GM13977 (cell line): ENCODE data around the gene FNDC11.

Source experiments
- DNase-seq: peaks from one replicate; pipeline ENCODE4 v3.0.0; 2012; ENCODE audit warnings: low spot score
- in situ Hi-C: fragments of 300-500 bp; cut with MboI; formaldehyde crosslinking; loops from one replicate; pipeline ENCODE4 v1.12.0; 2022; ENCODE audit warnings: low sequenced_read_pairs, low pct_unique_long_range_greater_than_20kb, mixed read lengths, inconsistent platforms; ENCODE audit not compliant: unreplicated experiment
- TF ChIP-seq, protein P1 (sequence below): IDR thresholded peaks from 2 replicates; pipeline ENCODE4 v1.5.1; 2012; ENCODE audit warnings: mild to moderate bottlenecking, control low read depth; ENCODE audit not compliant: insufficient read depth; ENCODE audit errors: extremely low read depth, missing control alignments

FNDC11 gene

GRCh38 chr20:63560333-63560805 lies 6.4 kb downstream of the FNDC11 start:
- TF ChIP-seq, protein P1, sequence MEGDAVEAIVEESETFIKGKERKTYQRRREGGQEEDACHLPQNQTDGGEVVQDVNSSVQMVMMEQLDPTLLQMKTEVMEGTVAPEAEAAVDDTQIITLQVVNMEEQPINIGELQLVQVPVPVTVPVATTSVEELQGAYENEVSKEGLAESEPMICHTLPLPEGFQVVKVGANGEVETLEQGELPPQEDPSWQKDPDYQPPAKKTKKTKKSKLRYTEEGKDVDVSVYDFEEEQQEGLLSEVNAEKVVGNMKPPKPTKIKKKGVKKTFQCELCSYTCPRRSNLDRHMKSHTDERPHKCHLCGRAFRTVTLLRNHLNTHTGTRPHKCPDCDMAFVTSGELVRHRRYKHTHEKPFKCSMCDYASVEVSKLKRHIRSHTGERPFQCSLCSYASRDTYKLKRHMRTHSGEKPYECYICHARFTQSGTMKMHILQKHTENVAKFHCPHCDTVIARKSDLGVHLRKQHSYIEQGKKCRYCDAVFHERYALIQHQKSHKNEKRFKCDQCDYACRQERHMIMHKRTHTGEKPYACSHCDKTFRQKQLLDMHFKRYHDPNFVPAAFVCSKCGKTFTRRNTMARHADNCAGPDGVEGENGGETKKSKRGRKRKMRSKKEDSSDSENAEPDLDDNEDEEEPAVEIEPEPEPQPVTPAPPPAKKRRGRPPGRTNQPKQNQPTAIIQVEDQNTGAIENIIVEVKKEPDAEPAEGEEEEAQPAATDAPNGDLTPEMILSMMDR, result no peak
- no peak for DNase-seq
- in situ Hi-C loops, result no loop called here

DNA sequence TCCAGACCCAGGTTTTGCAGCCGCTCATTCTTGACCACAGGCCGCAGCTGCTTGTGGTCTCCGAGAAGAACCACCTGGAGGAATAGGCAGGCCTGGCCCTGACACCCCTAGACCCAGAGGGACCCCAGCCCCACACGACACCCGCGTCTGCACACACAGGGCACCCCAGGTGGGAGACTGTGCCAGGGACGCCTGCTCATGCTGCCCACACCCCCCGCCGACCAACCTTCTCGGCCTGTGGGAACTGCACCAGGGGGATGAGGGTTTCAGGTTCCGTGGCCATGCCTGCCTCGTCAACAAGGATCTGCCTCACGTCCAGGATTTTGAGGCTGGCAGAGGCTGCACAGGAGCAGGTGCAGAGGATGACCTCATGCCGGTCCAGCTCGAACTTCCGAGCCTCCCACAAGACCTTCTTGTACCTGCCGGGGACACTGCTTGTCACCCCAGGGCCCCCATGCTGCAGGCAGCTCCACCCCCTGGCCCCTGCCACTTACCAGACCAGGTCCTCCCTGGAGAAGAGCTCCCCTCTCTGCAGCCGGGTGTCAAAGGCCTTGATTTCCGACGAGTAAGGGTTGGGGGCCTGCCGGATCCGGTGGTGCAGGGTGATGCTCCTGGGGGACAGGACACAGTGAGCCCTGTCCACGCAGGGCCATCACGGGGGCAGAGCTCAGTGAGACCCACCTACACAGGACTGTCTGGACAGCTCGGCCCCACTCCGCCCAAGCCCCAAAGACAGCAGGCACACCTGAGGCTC lies 7.1 kb downstream of the FNDC11 start:
- in situ Hi-C loops, result no loop called here
- no peak for DNase-seq

DNA sequence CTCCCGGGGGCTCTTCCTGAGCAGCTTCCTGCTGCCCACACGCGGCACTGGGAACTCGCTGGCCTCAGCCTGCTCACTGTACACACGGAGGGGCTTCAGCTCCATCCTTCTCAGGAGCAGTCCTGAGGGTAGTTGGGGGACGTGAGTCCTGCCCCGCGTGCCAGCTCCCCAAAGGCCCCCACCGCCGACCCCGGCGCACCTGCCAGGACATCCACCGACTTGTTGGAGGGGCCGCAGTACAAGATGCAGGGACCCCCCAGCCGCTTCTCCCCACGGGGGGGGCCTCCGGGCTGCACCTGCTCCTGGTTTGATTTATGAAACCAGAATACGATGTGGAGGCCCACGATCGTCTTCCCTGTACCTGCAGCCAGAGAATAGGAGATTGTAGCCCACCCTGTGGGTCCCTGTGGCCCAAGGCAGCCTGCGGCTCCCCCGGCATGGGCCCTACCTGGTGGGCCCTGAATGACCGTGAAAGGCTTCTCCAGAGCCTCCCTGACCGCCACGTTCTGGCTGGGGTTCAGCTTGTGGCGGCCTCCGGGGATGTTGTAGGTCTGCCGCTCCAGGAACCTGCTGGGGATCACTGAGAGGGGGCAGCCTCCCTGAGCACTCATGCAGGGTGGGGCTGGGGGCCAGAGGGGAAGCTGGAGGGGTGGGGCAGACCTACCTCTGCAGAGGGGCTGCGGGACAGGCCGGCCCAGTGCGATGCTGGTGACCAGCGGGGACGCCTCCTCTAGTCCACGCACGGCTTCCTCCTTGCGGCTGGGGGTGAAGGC lies 7.9 kb downstream of the FNDC11 start:
- TF ChIP-seq, protein P1, result no peak
- in situ Hi-C loops, result no loop called here

More for the DNA sequence above, 7.1 kb downstream of the FNDC11 start:
- TF ChIP-seq, protein P1, result no peak

DNA sequence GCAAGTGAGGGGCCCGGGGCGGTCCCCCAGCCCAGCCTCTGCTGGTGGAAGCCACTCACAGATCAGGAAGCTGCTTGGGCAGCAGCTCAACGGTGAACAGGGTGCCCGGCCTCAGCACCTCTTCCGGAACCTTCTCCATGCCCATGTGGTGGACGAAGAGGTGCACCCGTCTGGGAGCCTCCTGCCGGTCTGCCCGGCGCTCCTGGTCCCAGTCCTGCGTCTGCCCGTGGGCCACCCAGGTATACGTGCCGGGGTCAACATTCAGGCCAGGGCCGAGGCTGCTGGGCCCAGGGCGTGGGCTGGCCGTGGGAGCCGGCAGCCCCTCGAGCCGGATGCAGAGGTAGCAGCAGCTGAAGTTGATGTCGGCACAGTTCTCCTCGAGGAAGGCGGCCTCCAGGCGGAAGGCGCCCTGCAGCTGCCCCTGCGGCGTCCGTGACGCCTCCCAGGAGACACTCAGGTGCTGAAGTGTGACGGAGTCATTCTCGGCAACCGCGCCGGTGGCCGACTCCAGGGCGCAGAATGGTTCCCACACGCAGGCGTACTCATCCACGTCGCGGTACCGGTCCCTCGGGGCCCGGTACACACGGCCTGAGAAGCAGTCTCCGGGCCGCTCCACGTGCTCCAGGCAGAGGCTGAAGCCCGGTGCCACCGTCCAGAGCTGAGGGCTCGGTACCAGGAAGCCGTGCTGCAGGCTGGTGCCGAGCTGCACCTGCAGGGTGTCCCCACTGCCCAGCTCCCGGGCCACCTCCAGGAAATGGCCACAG lies 8.7 kb downstream of the FNDC11 start:
- DNase-seq, result no peak
- in situ Hi-C loops, result no loop called here
- TF ChIP-seq, protein P1, result no peak

More for the DNA sequence above, 7.9 kb downstream of the FNDC11 start:
- no peak for DNase-seq

DNA sequence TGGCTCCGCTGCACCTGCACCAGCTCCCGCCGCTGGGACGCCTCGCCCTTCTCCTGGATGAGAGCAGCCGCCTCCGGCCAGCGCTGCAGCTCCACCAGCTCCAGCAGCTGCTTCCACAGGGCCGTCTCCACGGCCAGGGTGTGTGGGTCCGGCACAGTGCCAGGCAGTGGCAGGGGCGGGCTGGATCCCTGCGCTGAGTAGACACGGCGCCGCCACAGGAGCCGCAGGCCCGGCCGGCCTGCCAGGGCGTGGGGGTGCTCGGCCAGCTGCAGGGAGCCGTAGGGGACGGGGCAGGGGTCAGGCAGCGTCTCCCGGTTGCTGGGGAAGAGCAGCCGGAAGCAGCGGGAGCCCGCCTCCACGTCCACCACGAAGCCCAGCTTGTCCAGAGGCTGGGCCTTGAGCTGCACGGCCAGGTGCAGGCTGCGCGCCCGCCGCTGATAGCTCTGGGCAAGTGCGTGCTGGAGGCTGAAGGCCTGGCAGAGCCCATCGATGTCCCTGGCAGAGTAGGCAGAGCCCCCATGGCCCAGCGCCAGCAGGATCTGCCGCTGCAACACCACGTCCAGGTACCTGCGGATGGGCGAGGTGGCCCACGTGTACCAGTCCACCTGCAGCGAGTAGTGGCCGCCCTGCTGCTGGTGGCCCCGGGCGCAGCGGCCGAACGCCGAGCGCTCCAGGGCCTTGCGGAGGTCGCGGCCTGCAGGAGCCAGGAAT lies 9.4 kb downstream of the FNDC11 start:
- in situ Hi-C loops, result no loop called here
- DNase-seq, result no peak
- TF ChIP-seq, protein P1, result no peak
